HG03342 (cell line): Measurements from ENCODE around the gene CSMD2.

Source experiments
- ATAC-seq: cut with Tn5 transposase; IDR thresholded peaks from one replicate; pipeline ENCODE4 v1.9.1; 2021; ENCODE audit warnings: mild to moderate bottlenecking, moderate library complexity; ENCODE audit not compliant: unreplicated experiment

CSMD2 gene

GRCh38 chr1:33703464-33703863 lies 461.6 kb downstream of the CSMD2 start:
- no peak for ATAC-seq

- ATAC-seq: no peak
Observed at GRCh38 chr1:33698361-33699035, 466.5 kb downstream of the CSMD2 start.

DNA sequence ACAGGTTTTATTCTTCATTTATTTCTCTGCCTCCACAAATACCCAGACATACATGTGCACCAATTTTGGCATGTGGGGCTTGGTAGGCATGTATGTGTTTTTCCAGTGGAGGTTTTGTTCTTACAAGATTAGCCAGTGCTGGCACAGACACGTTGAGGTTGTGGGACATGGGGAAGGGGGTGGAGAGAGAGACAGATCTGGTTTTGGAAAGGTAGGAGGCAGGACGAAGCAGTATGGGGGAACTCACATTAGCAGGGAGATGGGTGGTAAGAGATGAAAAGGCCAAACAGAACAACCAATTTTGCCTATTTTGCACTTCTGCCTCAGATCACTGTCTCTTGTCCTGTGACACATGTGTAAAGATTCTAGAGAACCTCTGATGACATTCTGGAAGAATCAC lies 467.2 kb downstream of the CSMD2 start:
- ATAC-seq: no peak

DNA sequence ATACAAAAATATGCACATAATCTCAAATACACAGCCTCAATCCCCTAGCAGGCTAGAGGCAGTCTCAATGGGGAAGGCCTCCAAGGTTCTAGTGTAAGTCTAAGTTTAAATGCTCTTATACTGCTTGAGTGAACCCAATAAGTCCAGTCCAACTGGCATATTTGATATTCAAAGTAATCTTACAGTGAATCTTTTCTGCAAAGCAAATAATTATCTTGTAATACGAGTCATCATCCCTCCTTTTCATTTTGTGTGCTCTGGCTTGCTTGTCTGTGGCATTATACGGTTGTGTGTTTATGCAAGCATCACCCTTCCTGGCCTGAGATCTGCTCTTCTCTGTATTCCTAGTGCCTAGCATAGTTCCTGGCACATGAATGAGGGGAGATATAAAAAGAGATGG lies 468.1 kb downstream of the CSMD2 start:
- ATAC-seq: no peak

GRCh38 chr1:33696311-33696710 lies 468.7 kb downstream of the CSMD2 start:
- ATAC-seq: no peak

GRCh38 chr1:33692206-33693188 lies 472.5 kb downstream of the CSMD2 start:
- ATAC-seq: no peak

DNA sequence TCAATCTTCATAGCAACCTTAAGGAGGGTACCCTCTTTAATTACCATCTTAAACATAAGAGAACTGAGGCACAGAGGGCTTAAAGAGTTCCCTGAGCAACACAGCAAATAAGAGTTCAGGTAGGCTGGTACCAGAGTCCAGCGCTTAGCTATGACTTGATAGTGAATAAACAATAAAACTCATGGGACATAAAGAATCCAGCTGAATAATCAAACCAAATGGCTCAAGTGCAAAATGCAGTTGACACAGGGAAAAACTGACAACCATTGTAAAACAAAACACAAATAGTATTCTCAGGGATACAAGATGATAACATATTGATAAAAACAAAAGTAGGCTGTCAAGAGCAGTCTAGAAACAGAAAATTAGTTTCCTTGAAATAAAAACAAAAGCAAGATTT lies 478.0 kb downstream of the CSMD2 start:
- ATAC-seq: no peak

GRCh38 chr1:33686551-33686950 lies 478.5 kb downstream of the CSMD2 start:
- no peak for ATAC-seq

GRCh38 chr1:33685256-33685655 lies 479.8 kb downstream of the CSMD2 start:
- ATAC-seq: no peak

GRCh38 chr1:33684396-33685179 lies 480.4 kb downstream of the CSMD2 start:
- no peak for ATAC-seq

- no peak for ATAC-seq
Observed at GRCh38 chr1:33683913-33684312, 481.1 kb downstream of the CSMD2 start.

DNA sequence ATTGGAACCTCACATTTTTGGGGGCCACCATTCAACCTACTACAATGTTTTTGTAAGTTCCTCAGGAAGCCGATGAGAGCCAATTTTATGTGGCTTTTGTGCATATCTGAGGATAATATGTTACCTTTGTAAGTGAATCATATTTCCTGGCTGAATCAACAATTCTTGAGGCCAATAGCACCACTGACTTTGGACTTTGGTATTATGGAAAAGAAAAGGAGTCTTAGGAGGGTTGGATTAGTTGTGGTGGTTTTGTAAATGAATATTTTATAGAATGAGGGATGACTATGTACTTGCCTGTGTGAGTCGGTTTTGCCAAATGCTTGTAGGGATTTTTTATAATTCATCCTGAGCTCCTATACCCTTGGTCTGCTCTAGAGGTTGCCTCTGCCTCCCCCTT lies 482.7 kb downstream of the CSMD2 start:
- no peak for ATAC-seq

- ATAC-seq: no peak
Observed at GRCh38 chr1:33680281-33680840, 484.7 kb downstream of the CSMD2 start.

GRCh38 chr1:33670567-33670966 lies 494.5 kb downstream of the CSMD2 start:
- ATAC-seq: no peak

- no peak for ATAC-seq
Observed at GRCh38 chr1:33668695-33669094, 496.3 kb downstream of the CSMD2 start.

DNA sequence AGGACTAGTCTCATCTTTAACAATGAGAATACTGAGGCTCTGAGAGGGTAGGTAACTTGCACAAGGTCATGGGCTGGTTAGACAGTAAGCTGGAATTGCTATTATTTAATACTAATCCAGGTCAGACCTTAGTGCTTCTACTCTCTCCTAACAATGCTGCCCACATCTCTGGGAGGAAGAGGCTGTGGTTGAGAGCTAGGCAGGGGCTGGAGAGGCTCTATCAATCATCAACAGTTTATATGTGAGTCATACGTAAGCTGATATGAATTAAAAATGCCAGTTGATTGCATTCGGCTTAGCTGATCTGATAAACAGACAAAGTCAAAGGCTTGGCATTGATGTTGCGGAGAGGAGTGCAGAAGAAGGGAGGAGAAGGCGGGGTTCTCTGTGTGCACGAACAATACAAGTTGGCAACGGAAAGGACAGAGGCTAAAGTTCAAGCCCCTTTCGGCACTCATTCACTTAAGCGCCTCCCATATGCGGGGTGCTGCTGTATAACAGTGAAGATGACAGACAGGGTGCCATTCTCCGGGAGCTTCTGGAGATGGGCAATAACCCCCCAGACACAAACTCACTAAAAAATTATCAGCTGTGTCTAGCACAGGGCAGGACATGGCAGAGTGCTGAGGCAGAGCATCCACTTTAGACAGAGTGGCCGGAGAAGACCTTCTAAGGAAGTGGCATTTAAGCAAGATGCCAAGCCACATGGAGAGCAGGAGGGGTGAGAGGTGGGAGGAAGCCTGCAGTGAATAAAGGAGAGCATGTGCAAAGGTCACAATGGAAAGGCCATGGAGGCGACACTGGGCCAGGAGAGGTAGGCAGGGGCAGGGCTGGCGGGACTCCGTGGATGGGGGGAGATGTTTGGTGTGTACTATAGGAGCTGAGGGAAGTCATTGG lies 497.4 kb downstream of the CSMD2 start:
- no peak for ATAC-seq

- no peak for ATAC-seq
Observed at GRCh38 chr1:33666616-33667015, 498.4 kb downstream of the CSMD2 start.

DNA sequence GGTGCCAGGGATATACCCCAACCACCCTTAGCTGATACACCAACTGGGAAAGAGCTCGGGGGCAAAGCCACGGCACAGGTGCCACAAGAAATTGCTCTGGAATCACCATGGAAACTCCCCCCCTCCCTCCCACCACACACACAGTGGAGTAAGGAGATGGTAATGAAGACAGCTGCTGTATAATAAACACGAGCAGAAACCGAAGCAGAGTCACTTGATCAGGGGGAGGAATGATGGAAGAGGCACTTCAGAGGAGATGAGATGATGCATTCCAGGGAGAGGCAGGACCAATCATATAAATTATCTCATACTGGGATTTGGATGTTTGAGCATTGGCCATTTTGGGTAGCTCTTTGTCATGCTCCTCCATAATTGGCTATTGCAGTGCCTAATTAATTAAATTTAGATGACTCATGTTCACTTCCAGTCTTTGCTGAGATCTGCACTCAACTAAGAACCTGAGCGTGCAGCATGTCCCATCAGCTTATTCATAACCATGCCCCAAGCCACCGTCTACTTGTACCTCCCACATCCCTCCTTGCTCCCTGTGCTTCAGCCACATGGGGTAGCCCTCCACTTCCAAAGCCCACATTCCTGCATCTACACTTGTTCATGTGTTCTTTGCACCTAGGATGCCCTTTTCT lies 503.1 kb downstream of the CSMD2 start:
- ATAC-seq: no peak

- no peak for ATAC-seq
Observed at GRCh38 chr1:33660956-33661355, 504.1 kb downstream of the CSMD2 start.

- no peak for ATAC-seq
Observed at GRCh38 chr1:33660244-33660643, 504.8 kb downstream of the CSMD2 start.
